HepG2 (cell line): ENCODE data around the gene SUCLG1. TPM values are rescaled to one million over a fixed set of nuclear protein-coding genes. Genes with fewer than 3 reads are reported as not detected.

Experiments
- KLF11 ChIP-seq: IDR thresholded peaks from 2 replicates; pipeline ENCODE4 v1.6.1; 2016; ENCODE audit warnings: missing compliant biosample characterization
- PAWR ChIP-seq: sonication (generic); formaldehyde crosslinking; IDR thresholded peaks from 2 replicates; pipeline ENCODE4 v1.4.0; 2020; ENCODE audit warnings: missing genetic modification reagents, mild to moderate bottlenecking, borderline replicate concordance
- SMARCE1 ChIP-seq: fragments of 450-650 bp; IDR thresholded peaks from 2 replicates; pipeline ENCODE4 v1.6.1; 2017; ENCODE audit warnings: borderline replicate concordance
- SP140L ChIP-seq: sonication (generic); formaldehyde crosslinking; IDR thresholded peaks from 2 replicates; pipeline ENCODE4 v1.4.0; 2020; ENCODE audit warnings: missing genetic modification reagents, borderline replicate concordance
- STAT5B ChIP-seq: sonication (generic); formaldehyde crosslinking; IDR thresholded peaks from 2 replicates; pipeline ENCODE4 v1.4.0; 2020; ENCODE audit warnings: missing genetic modification reagents
- ZBTB21 ChIP-seq: sonication (generic); formaldehyde crosslinking; IDR thresholded peaks from 2 replicates; pipeline ENCODE4 v1.4.0; 2020; ENCODE audit warnings: missing genetic modification reagents
- ZNF546 ChIP-seq: sonication (generic); formaldehyde crosslinking; conservative IDR thresholded peaks from 2 replicates; pipeline ENCODE4 v1.8.1; 2023; ENCODE audit warnings: mild to moderate bottlenecking, missing genetic modification reagents
- ZNF761 ChIP-seq: sonication (generic); formaldehyde crosslinking; conservative IDR thresholded peaks from 2 replicates; pipeline ENCODE4 v1.4.0; 2020; ENCODE audit warnings: mild to moderate bottlenecking, missing genetic modification reagents
- polyA plus RNA-seq, 8 experiments: library from polyadenylated mRNA; depleted of rRNA in 3 of 8; stranded (reverse) in 7 of 8; unstranded in 1 of 8; fragments of >200 nt; fragmentation: Illumina TruSeq in 4 of 8; extraction: Trizol in 4 of 8; gene quantifications; 2 replicates each; pipeline versions ENCODE4 v1.2.1 to v1.2.3, GENCODE V29; 2011 to 2016; ENCODE audit warnings: low read depth in 4 of 8, missing spikeins in 1 of 8, mixed read lengths in 1 of 8; ENCODE audit not compliant: insufficient read depth in 1 of 8
- total RNA-seq, 5 experiments: library from RNA; depleted of rRNA; stranded (reverse); fragments of >200 nt; fragmentation: Illumina TruSeq; extraction: Trizol; gene quantifications; 2 replicates each; pipeline ENCODE4 v1.2.3, GENCODE V29; 2016; ENCODE audit warnings: low read depth in 1 of 5
- TF ChIP-seq, protein P1 (sequence below), 2 experiments: fragments of 450-650 bp in 1 of 2; sonication (generic) in 1 of 2; formaldehyde crosslinking in 1 of 2; IDR thresholded peaks; 2 replicates each; pipeline versions ENCODE4 v1.6.1 to v1.8.0; 2016 to 2022; ENCODE audit warnings: antibody characterized with exemption in 1 of 2, mild to moderate bottlenecking in 1 of 2, missing genetic modification reagents in 1 of 2
- TF ChIP-seq, protein P2 (sequence below): conservative IDR thresholded peaks from 2 replicates; pipeline ENCODE4 v1.6.1; 2018; ENCODE audit warnings: missing genetic modification reagents
- TF ChIP-seq, protein P3 (sequence below), 2 experiments: IDR thresholded peaks; 2 replicates each; pipeline ENCODE4 v1.6.1; 2011 to 2012; ENCODE audit warnings: low read length in 2 of 2, borderline replicate concordance in 1 of 2, low read depth in 1 of 2, mild to moderate bottlenecking in 1 of 2, moderate library complexity in 1 of 2
- TF ChIP-seq, protein P4 (sequence below): sonication (generic); formaldehyde crosslinking; IDR thresholded peaks from 2 replicates; pipeline ENCODE4 v1.4.0; 2020; ENCODE audit warnings: missing genetic modification reagents

Gene SUCLG1
- total and polyA plus RNA-seq, 2 of the 13 experiments (the other 11 are each of a cell fraction or from before 2014, with no cell fraction given) = 58.7 to 121 TPM

DNA sequence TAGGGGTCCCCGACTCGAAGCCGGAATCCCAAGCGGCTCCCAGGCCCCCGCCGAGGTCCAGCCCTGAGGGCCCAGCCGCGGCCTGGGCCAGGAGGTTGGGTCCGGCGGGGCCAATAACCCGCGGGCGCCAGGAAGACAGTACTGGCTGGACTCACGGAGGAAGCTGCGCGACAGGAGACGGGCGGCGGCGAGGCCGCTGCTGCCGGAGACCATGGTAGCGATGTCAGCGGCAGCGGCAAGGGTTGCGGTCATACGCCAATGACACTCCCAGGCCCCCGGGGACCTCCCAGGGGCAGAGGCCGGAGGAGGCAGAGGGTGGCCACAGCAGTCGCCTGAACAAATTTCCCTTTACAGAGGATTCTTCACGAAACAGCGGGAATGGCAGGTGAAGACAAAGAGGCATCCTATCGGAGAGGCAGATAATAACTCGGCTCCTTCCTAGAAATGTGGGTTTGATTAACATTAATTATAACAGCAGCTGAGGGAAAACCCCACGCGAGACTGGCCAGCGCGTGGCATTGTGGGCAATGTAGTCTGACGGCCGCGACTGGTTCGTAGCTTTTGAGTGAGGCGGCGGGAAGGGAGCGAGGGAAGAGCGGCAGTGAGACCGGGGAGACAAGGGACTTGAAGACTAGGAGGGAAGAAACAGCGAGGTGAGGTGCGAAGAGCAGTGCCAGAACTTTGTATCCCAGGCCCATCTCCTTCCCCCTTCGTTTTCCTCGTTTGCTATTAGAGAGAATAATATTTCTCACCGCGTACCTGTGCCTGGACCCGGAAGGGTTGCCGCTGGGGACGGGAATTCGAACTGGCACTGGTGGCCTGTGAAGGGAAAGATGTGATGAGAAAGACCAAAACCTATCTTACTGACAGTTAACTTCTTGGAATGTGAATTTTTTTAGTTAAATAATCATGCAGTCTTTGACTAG is at the start of gene SUCLG1 (continued):
- TF ChIP-seq, protein P1, sequence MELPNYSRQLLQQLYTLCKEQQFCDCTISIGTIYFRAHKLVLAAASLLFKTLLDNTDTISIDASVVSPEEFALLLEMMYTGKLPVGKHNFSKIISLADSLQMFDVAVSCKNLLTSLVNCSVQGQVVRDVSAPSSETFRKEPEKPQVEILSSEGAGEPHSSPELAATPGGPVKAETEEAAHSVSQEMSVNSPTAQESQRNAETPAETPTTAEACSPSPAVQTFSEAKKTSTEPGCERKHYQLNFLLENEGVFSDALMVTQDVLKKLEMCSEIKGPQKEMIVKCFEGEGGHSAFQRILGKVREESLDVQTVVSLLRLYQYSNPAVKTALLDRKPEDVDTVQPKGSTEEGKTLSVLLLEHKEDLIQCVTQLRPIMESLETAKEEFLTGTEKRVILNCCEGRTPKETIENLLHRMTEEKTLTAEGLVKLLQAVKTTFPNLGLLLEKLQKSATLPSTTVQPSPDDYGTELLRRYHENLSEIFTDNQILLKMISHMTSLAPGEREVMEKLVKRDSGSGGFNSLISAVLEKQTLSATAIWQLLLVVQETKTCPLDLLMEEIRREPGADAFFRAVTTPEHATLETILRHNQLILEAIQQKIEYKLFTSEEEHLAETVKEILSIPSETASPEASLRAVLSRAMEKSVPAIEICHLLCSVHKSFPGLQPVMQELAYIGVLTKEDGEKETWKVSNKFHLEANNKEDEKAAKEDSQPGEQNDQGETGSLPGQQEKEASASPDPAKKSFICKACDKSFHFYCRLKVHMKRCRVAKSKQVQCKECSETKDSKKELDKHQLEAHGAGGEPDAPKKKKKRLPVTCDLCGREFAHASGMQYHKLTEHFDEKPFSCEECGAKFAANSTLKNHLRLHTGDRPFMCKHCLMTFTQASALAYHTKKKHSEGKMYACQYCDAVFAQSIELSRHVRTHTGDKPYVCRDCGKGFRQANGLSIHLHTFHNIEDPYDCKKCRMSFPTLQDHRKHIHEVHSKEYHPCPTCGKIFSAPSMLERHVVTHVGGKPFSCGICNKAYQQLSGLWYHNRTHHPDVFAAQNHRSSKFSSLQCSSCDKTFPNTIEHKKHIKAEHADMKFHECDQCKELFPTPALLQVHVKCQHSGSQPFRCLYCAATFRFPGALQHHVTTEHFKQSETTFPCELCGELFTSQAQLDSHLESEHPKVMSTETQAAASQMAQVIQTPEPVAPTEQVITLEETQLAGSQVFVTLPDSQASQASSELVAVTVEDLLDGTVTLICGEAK (IDR thresholded peaks at IDR 0.05) = no peak
- TF ChIP-seq, protein P1 (CRISPR knock-in tag; IDR thresholded peaks at IDR 0.05) = no peak; the same call in 1 of the 2 replicates
- TF ChIP-seq ZNF761 (CRISPR knock-in tag) = peak; percentile 47; the same call in 1 of the 2 replicates
- no peak; the same call in 1 of the 2 replicates for TF ChIP-seq PAWR
- 0 out of 2 replicates have a peak, but pooled peaks have one; percentile 13 for TF ChIP-seq KLF11
- TF ChIP-seq SMARCE1 = no peak
- TF ChIP-seq ZBTB21 (CRISPR knock-in tag) = no peak
- no peak for TF ChIP-seq STAT5B (CRISPR knock-in tag)
- TF ChIP-seq SP140L (CRISPR knock-in tag) = no peak
- TF ChIP-seq, protein P2, sequence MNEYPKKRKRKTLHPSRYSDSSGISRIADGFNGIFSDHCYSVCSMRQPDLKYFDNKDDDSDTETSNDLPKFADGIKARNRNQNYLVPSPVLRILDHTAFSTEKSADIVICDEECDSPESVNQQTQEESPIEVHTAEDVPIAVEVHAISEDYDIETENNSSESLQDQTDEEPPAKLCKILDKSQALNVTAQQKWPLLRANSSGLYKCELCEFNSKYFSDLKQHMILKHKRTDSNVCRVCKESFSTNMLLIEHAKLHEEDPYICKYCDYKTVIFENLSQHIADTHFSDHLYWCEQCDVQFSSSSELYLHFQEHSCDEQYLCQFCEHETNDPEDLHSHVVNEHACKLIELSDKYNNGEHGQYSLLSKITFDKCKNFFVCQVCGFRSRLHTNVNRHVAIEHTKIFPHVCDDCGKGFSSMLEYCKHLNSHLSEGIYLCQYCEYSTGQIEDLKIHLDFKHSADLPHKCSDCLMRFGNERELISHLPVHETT (CRISPR knock-in tag) = no peak
- 0 out of 2 replicates have a peak, but pooled peaks have one; percentile 6 for TF ChIP-seq ZNF546 (CRISPR knock-in tag)
- TF ChIP-seq, protein P3, sequence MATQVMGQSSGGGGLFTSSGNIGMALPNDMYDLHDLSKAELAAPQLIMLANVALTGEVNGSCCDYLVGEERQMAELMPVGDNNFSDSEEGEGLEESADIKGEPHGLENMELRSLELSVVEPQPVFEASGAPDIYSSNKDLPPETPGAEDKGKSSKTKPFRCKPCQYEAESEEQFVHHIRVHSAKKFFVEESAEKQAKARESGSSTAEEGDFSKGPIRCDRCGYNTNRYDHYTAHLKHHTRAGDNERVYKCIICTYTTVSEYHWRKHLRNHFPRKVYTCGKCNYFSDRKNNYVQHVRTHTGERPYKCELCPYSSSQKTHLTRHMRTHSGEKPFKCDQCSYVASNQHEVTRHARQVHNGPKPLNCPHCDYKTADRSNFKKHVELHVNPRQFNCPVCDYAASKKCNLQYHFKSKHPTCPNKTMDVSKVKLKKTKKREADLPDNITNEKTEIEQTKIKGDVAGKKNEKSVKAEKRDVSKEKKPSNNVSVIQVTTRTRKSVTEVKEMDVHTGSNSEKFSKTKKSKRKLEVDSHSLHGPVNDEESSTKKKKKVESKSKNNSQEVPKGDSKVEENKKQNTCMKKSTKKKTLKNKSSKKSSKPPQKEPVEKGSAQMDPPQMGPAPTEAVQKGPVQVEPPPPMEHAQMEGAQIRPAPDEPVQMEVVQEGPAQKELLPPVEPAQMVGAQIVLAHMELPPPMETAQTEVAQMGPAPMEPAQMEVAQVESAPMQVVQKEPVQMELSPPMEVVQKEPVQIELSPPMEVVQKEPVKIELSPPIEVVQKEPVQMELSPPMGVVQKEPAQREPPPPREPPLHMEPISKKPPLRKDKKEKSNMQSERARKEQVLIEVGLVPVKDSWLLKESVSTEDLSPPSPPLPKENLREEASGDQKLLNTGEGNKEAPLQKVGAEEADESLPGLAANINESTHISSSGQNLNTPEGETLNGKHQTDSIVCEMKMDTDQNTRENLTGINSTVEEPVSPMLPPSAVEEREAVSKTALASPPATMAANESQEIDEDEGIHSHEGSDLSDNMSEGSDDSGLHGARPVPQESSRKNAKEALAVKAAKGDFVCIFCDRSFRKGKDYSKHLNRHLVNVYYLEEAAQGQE (IDR thresholded peaks at IDR 0.05; ENCODE audit: borderline replicate concordance in 1 of 2, low read depth in 1 of 2, low read length in 2 of 2) = no peak
- TF ChIP-seq, protein P4, sequence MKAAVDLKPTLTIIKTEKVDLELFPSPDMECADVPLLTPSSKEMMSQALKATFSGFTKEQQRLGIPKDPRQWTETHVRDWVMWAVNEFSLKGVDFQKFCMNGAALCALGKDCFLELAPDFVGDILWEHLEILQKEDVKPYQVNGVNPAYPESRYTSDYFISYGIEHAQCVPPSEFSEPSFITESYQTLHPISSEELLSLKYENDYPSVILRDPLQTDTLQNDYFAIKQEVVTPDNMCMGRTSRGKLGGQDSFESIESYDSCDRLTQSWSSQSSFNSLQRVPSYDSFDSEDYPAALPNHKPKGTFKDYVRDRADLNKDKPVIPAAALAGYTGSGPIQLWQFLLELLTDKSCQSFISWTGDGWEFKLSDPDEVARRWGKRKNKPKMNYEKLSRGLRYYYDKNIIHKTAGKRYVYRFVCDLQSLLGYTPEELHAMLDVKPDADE (CRISPR knock-in tag) = no peak
